ENCODE data around the gene CHST15. TPM values are rescaled to one million over a fixed set of nuclear protein-coding genes. Genes with fewer than 3 reads are reported as not detected.
"Not testable (repeated sequence)": the region's sequence is repeated elsewhere in the genome, so short reads cannot be mapped to it uniquely, and the experiment has no call there.

The CHST15 gene
- total RNA-seq, 2 experiments from 2014 or later: 0.12 to 0.25 TPM

- H3K27me3 Mint-ChIP-seq: peaks cover 15% of the 10 kb centered on the region
- no peaks in the 10 kb centered on the region for H3K9me3 Mint-ChIP-seq
- H3K4me1 Mint-ChIP-seq: no peaks in the 10 kb centered on the region
- H3K4me3 Mint-ChIP-seq: no peak overlapping the region
- DNase-seq: no peak
- no peak overlapping the region for H3K27ac Mint-ChIP-seq
- no peaks in the 10 kb centered on the region for H3K36me3 Mint-ChIP-seq
Measured at GRCh38 chr10:124112891-124113580, 19.6 kb upstream of the CHST15 start.

- Mint-ChIP-seq H3K36me3 (no peaks in the 10 kb centered on the region), H3K4me3 (no peak overlapping the region), H3K9me3 (no peaks in the 10 kb centered on the region), H3K27ac (no peak overlapping the region), H3K4me1 (peaks cover 3% of the 10 kb centered on the region), H3K27me3 (peaks cover 15% of the 10 kb centered on the region)
- no peak for DNase-seq
Measured at GRCh38 chr10:124110882-124111281, 17.5 kb upstream of the CHST15 start.

- Mint-ChIP-seq H3K27me3 (peaks cover 15% of the 10 kb centered on the region), H3K4me3 (no peak overlapping the region), H3K9me3 (no peaks in the 10 kb centered on the region), H3K4me1 (peaks cover 3% of the 10 kb centered on the region), H3K36me3 (no peaks in the 10 kb centered on the region), H3K27ac (no peak overlapping the region)
- DNase-seq: no peak
Measured at GRCh38 chr10:124109261-124109660, 15.9 kb upstream of the CHST15 start.

- Mint-ChIP-seq H3K4me3 (no peak overlapping the region), H3K27ac (no peak overlapping the region), H3K9me3 (no peaks in the 10 kb centered on the region)
Measured at GRCh38 chr10:124107072-124107471, 13.7 kb upstream of the CHST15 start.

DNA sequence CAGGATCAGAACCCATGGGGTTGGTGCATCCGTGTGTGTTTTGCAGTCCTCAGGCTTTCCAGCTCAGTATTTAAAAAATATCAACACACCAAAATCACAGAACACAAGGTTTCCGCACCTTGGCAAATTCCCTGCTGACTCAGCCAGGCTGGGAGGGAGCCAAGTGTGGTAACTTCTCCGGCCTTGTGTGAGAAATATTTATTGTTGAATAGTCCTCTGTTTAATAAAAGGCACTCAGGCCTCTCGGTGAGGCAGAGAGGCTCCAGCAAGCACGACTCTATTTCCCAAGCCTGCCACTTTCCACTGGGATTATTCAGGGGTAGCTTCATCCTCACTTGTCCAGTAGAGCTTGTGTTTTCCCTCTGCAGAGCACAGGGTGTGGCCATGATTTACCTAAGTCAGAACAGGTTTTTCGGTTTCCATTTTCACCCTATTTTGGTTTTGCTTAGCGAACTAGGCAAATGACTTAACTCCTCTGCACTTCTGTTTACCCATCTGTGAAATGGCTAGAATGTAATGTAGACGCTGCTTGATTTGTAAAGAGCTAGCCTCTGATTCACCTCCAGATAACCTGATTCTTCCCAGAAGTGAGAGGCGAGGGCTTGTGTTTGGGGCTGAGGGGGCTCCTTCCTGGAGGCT is 13.0 kb upstream of the CHST15 start:
- Mint-ChIP-seq H3K36me3 (no peaks in the 10 kb centered on the region), H3K4me1 (peaks cover 3% of the 10 kb centered on the region), H3K27me3 (peaks cover 15% of the 10 kb centered on the region), H3K9me3 (no peaks in the 10 kb centered on the region), H3K4me3 (no peak overlapping the region), H3K27ac (no peak overlapping the region)
- DNase-seq: no peak

More at GRCh38 chr10:124107072-124107471, 13.7 kb upstream of the CHST15 start:
- no peak for DNase-seq
- Mint-ChIP-seq H3K4me1 (peaks cover 3% of the 10 kb centered on the region), H3K36me3 (no peaks in the 10 kb centered on the region), H3K27me3 (peaks cover 15% of the 10 kb centered on the region)

GRCh38 chr10:124105594-124105993 is 12.2 kb upstream of the CHST15 start:
- H3K4me3 Mint-ChIP-seq: no peak overlapping the region
- no peaks in the 10 kb centered on the region for H3K36me3 Mint-ChIP-seq
- no peak overlapping the region for H3K27ac Mint-ChIP-seq
- H3K27me3 Mint-ChIP-seq: peaks cover 15% of the 10 kb centered on the region
- no peak for DNase-seq
- peaks cover 3% of the 10 kb centered on the region for H3K4me1 Mint-ChIP-seq
- H3K9me3 Mint-ChIP-seq: peaks cover under 1% of the 10 kb centered on the region

GRCh38 chr10:124105045-124105444 is 11.6 kb upstream of the CHST15 start:
- peaks cover 3% of the 10 kb centered on the region for H3K4me1 Mint-ChIP-seq
- H3K27ac Mint-ChIP-seq: no peak overlapping the region
- H3K36me3 Mint-ChIP-seq: no peaks in the 10 kb centered on the region
- peaks cover 13% of the 10 kb centered on the region for H3K27me3 Mint-ChIP-seq
- H3K9me3 Mint-ChIP-seq: peaks cover 3% of the 10 kb centered on the region
- H3K4me3 Mint-ChIP-seq: no peak overlapping the region
- no peak for DNase-seq

GRCh38 chr10:124104011-124104627 is 10.7 kb upstream of the CHST15 start:
- no peak overlapping the region for H3K4me3 Mint-ChIP-seq
- no peak for DNase-seq
- no peaks in the 10 kb centered on the region for H3K36me3 Mint-ChIP-seq
- H3K27me3 Mint-ChIP-seq: peaks cover 10% of the 10 kb centered on the region
- H3K27ac Mint-ChIP-seq: no peak overlapping the region
- peaks cover 3% of the 10 kb centered on the region for H3K9me3 Mint-ChIP-seq
- H3K4me1 Mint-ChIP-seq: peaks cover 3% of the 10 kb centered on the region

DNA sequence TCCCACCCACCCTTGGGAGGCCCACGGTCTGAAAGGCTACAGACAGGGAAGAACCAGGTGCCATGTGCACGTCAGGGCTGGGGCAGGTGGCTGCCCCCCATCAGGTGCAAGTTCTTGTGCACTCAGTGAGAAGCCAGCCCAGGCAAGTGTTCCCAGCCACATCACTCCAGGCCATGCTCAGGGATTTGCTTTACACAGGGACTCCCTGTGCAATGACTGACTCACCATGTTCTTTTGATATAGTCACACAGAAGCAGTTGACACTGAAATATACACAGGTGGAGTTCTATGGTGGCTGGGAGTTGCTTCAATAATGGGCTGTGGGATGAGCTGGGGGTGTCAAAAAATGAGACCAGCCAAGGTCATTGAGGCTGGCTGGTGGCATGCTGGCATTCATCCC is 8.0 kb upstream of the CHST15 start:
- Mint-ChIP-seq H3K36me3 (no peaks in the 10 kb centered on the region), H3K27me3 (peaks cover 2% of the 10 kb centered on the region), H3K4me3 (no peak overlapping the region), H3K27ac (no peak overlapping the region), H3K4me1 (no peaks in the 10 kb centered on the region), H3K9me3 (peaks cover 3% of the 10 kb centered on the region)
- no peak for DNase-seq

- H3K9me3 Mint-ChIP-seq, H3K4me3 Mint-ChIP-seq, H3K36me3 Mint-ChIP-seq, DNase-seq, H3K27ac Mint-ChIP-seq, H3K4me1 Mint-ChIP-seq, H3K27me3 Mint-ChIP-seq: not testable (repeated sequence)
Measured at GRCh38 chr10:124100651-124101050, 7.3 kb upstream of the CHST15 start.

DNA sequence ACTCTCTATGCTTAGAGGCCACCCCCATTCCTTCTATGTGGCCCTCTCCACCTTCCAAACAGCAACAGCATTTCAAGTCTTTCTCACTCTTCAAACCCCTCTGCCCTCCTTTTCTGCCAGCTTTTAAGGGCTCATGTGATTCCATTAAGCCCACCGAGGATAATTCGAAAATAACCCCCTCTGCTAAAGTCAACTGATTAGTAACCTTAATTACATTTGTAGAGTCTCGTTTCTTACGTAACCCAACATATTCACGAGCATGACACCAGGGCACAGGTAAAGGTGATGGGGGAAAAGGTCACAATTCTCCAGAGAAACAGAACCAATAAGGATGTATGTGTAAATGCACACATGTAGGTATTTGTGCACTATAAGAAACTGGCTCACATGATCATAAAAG is 6.7 kb upstream of the CHST15 start:
- Mint-ChIP-seq H3K4me1 (no peaks in the 10 kb centered on the region), H3K27ac (no peak overlapping the region), H3K9me3 (peaks cover 5% of the 10 kb centered on the region), H3K27me3 (peaks cover 15% of the 10 kb centered on the region), H3K4me3 (no peak overlapping the region), H3K36me3 (no peaks in the 10 kb centered on the region)
- DNase-seq: no peak

- peaks cover 20% of the 10 kb centered on the region for H3K27me3 Mint-ChIP-seq
- H3K36me3 Mint-ChIP-seq: no peaks in the 10 kb centered on the region
- peaks cover 5% of the 10 kb centered on the region for H3K9me3 Mint-ChIP-seq
- DNase-seq: no peak
- H3K27ac Mint-ChIP-seq: no peak overlapping the region
- H3K4me3 Mint-ChIP-seq: no peak overlapping the region
- no peaks in the 10 kb centered on the region for H3K4me1 Mint-ChIP-seq
Measured at GRCh38 chr10:124099604-124100003, 6.2 kb upstream of the CHST15 start.

DNA sequence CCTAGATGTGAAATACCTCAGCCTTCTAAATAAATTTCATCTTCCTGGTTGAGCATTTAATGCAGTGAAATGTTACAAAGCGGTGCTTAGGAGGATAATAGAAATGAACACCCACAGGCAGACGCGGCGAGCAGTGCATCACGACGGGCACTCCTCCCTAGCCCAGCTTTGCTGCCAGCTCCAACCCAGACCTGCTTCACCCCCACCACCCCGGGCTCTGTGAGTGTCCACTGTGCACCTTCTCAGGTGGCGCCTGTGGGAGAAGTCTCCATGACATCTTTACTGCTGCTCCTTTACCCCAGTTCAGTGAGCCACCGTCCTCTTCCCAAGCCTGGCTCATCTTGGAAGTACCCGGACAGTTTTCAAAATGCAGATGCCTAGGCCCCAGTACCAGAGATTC is 5.2 kb upstream of the CHST15 start:
- H3K4me3 Mint-ChIP-seq: no peak overlapping the region
- no peak overlapping the region for H3K27ac Mint-ChIP-seq
- DNase-seq: no peak
- H3K9me3 Mint-ChIP-seq: peaks cover 5% of the 10 kb centered on the region
- peaks cover 30% of the 10 kb centered on the region for H3K27me3 Mint-ChIP-seq
- no peaks in the 10 kb centered on the region for H3K4me1 Mint-ChIP-seq
- H3K36me3 Mint-ChIP-seq: no peaks in the 10 kb centered on the region

DNA sequence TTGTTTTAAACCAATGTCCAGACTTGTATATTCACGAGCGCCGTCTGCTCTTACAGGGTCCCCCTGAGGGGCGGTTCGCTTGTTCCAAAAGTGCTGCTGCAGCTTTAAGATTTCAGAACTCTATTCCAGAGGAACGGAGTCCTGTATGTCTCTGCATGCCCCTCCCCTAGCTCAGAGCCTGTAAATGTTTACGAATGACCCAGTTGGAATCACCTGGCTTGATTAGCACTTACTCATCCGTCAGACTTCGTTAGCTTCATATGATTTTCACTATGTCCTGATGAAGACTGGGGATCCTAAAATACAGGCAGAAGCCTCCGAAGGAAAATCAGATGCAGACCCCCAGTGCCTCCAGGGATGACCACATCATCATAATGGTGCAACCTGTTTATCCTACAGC is 4.5 kb upstream of the CHST15 start:
- no peak for DNase-seq
- no peak overlapping the region for H3K27ac Mint-ChIP-seq
- H3K4me3 Mint-ChIP-seq: no peak overlapping the region
- H3K9me3 Mint-ChIP-seq: peaks cover 5% of the 10 kb centered on the region
- no peaks in the 10 kb centered on the region for H3K36me3 Mint-ChIP-seq
- peaks cover 33% of the 10 kb centered on the region for H3K27me3 Mint-ChIP-seq
- H3K4me1 Mint-ChIP-seq: no peaks in the 10 kb centered on the region

- Mint-ChIP-seq H3K27ac (no peak overlapping the region), H3K4me1 (no peaks in the 10 kb centered on the region), H3K27me3 (peaks cover 38% of the 10 kb centered on the region), H3K9me3 (peaks cover 5% of the 10 kb centered on the region), H3K4me3 (no peak overlapping the region), H3K36me3 (no peaks in the 10 kb centered on the region)
- no peak for DNase-seq
Measured at GRCh38 chr10:124096494-124096893, 3.1 kb upstream of the CHST15 start.

GRCh38 chr10:124095801-124096200 is 2.4 kb upstream of the CHST15 start:
- not testable (repeated sequence) for DNase-seq, H3K9me3 Mint-ChIP-seq, H3K4me1 Mint-ChIP-seq, H3K36me3 Mint-ChIP-seq, H3K27ac Mint-ChIP-seq, H3K4me3 Mint-ChIP-seq
- H3K27me3 Mint-ChIP-seq: peaks cover 45% of the 10 kb centered on the region
